Prostate gland (tissue), 2 donors: ENCODE results near the gene RSPH1.

ENCODE experiments used
- CTCF ChIP-seq, 4 experiments: fragments of 200-600 bp in 2 of 4; fragments of 450-650 bp in 2 of 4; sonication (generic) in 2 of 4; IDR thresholded peaks; 1 replicate in 3 of 4; 2 replicates in 1 of 4; pipeline ENCODE4 v1.5.1; 2016 to 2019; ENCODE audit warnings: antibody characterized with exemption in 4 of 4, mild to moderate bottlenecking in 2 of 4, moderate library complexity in 2 of 4
- POLR2A ChIP-seq: fragments of 450-650 bp; IDR thresholded peaks from one replicate; pipeline ENCODE4 v1.6.1; 2016; ENCODE audit warnings: antibody characterized with exemption, mild to moderate bottlenecking

GRCh38 chr21:42452401-42453223 lies 43.4 kb downstream of the RSPH1 start:
- TF ChIP-seq CTCF (IDR thresholded peaks at IDR 0.05) = no peak
- TF ChIP-seq POLR2A = no peak
